Fibroblast of pulmonary artery (primary cell): ENCODE results near the gene GINS2.

ENCODE experiments used
- DNase-seq: peaks from one replicate; pipeline ENCODE4 v3.0.0-alpha.2; 2010; ENCODE audit warnings: low read depth
- H3K4me3 ChIP-seq: replicated peaks from 2 replicates; pipeline ENCODE4 v1.5.1; 2011; ENCODE audit warnings: low read depth, mild to moderate bottlenecking, control low read depth, low read length, moderate library complexity
- TF ChIP-seq, protein P1 (sequence below): IDR thresholded peaks from 2 replicates; pipeline ENCODE4 v1.5.1; 2011; ENCODE audit warnings: mild to moderate bottlenecking, control low read depth, low read length, inconsistent platforms; ENCODE audit errors: missing control alignments

GINS2 gene

DNA sequence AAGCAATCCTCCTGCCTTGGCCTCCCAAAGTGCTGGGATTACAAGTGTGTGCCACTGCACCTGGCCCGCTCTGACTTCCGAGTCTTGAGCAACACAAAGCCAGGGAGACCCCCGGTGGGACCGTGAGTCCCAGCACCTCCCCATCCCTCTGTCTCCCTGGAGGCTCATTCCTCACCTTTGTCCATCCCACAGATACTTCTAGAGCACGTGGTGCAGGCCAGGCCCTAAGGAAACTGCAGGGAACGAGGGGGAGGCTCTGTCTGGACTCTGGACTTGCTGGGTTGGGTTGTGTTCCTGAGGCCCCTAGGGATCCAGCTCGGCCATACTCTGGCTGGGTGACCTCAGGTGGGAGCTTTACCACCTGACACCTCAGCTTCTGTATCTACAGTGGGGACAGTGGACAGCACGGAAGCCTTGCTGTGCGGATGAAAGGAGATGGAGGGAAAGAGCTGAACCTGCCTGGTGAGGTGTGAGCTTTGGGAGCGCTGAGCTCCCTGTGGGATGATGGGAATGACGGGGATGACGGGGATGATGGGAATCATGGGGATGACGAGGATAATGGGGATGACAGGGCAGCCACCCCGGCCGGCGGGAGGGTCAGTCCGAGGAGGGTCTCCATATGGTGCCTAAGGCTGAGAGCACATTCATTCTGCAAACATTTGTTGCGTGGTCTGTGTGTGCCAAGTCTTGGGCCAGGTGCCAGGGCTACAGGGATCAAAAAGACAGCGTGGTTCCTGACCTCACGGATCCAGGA lies 35.5 kb upstream of the GINS2 start:
- TF ChIP-seq, protein P1, sequence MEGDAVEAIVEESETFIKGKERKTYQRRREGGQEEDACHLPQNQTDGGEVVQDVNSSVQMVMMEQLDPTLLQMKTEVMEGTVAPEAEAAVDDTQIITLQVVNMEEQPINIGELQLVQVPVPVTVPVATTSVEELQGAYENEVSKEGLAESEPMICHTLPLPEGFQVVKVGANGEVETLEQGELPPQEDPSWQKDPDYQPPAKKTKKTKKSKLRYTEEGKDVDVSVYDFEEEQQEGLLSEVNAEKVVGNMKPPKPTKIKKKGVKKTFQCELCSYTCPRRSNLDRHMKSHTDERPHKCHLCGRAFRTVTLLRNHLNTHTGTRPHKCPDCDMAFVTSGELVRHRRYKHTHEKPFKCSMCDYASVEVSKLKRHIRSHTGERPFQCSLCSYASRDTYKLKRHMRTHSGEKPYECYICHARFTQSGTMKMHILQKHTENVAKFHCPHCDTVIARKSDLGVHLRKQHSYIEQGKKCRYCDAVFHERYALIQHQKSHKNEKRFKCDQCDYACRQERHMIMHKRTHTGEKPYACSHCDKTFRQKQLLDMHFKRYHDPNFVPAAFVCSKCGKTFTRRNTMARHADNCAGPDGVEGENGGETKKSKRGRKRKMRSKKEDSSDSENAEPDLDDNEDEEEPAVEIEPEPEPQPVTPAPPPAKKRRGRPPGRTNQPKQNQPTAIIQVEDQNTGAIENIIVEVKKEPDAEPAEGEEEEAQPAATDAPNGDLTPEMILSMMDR: no peak
- no peak overlapping the region for H3K4me3 ChIP-seq
- DNase-seq: no peak

DNA sequence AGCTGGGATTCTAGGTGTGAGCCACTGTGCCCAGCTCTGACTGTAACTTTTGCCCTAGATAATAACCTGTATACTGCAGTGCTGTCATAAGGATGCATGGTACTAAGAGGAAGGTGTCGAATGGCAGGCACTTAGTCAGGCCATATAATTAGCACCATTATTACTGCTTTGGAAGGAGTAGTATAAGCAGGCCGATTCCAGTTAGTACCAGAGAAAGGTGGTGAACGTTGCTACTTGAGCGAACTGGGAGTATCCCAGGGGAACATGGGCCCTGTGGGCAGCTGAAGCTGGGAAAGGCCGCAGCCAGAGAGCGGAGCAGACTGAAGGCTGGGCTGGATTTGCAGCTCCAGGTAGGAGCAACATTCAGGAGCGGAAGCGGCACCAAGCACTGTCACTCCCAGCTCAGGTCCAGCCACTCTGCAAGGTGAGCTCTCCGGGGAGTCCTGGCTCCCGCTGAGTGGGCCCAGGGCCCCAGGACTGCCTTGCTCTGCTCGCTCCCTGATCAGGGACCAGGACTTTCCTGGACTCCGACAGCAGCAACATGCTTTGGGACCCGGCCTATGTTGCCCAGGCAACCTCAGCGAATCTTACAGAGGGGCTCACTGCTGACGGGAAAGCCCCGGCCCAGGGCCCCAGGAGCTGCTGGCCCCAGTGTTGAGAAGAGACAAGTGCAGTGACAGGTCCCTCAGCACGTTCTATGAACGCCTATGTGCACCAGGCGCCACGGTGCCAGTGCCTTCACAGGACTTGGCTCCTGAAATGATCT lies 33.6 kb upstream of the GINS2 start:
- no peak overlapping the region for H3K4me3 ChIP-seq
- TF ChIP-seq, protein P1: no peak
- no peak for DNase-seq

DNA sequence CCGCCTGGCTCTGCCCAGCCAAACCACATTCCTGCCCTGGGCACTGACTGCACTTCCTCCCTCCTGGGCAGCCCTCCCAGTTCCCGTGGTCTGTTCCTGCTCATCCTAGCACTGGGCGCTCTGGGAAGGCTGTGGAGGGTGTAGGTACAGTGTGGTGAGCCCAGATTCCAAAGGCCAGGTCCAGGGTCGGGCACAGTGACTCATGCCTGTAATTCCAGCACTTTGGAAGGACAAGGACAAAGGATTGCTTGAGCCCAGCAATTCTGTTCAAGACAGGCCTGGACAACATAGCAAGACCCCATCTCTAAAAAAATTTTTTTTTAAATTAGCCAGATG lies 31.5 kb upstream of the GINS2 start:
- H3K4me3 ChIP-seq: no peak overlapping the region
- TF ChIP-seq, protein P1: no peak
- no peak for DNase-seq

DNA sequence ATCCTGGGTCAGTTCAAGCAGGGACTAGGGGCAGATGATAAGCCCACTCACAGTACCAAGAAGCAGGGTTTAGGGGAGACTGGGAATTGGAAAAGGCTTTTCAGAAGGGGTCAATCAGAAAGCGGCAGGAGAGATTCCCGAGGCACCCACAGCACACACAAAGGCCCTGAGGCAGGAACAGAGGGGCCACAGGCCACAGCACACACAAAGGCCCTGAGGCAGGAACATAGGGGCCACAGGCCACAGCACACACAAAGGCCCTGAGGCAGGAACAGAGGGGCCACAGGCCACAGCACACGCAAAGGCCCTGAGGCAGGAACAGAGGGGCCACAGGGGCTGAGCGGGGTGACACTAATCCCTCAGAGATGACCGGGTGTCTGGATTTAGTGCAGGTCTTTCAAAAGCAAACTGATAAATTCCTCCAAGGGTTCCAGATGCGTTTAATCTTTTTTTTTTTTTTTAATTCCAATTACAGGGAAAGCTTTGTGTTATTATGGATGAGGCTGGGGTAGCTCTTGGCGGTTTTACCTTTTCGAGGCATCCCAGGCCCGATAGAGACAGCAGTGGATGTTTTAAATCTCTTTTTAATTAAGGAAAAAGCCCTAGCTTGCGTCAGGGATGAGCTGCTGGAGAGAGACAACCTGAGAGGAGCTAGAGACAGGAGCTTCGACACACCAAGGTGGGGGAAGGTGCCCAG lies 31.0 kb upstream of the GINS2 start:
- TF ChIP-seq, protein P1: no peak
- no peak for DNase-seq
- H3K4me3 ChIP-seq: no peak overlapping the region

DNA sequence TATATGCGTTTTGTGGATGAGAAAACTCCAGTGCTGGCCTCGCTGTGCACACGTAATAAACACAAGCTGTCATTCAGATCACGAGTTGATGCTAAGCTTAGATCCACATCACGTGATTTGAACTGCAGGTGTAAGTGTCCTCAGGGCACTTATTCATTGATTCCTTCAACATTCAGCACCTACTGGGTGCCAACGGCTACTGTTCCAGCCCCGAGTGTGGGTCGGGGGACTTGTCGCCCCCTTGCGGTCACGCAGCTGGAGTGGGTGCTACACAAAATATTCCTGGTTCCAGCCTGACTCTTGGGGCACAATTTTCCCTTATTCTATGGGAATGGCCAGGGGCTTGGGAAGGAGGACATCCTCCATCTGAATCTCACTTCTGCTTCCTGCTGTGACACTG lies 29.9 kb upstream of the GINS2 start:
- no peak for DNase-seq
- TF ChIP-seq, protein P1: peak; percentile 63
- no peak overlapping the region for H3K4me3 ChIP-seq

DNA sequence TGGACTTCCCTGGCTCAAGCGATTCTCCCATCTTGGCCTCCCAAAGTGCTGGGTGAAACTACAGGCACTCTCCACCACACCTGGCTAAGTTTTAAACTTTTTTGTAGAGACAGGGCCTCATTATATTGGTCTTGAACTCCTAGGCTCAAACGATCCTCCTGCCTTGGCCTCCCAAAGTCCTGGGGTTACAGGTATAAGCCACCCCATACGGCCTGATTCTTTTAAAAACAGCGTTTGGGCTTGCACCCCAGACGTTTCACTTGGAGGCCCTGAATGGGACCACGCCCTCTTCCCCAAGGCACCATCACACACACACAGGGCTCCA lies 29.4 kb upstream of the GINS2 start:
- DNase-seq: no peak
- TF ChIP-seq, protein P1: no peak
- no peak overlapping the region for H3K4me3 ChIP-seq
